Stimulated activated effector memory CD8-positive, alpha-beta T cell treated with anti-CD3 and anti-CD28 coated beads, Interleukin-12 subunit alpha, Interleukin-12 subunit beta, amount 100 ng/mL, for 72 hours (primary cell): ENCODE measurements around the gene SPIC.

Experiments used
- ATAC-seq: fragments of 150-1000 bp; cut with Tn5 transposase; 2 replicates; pipeline ENCODE4 v1.10.0; 2021
- DNase-seq, 2 donors: peaks; one replicate each; pipeline ENCODE4 v3.0.0; 2021 to 2022; ENCODE audit warnings: low spot score in 2 of 2
- H3K27ac Mint-ChIP-seq: one replicate; pipeline ENCODE4 v1.8.0; 2022; ENCODE audit warnings: mild to moderate bottlenecking, mixed read lengths
- H3K36me3 Mint-ChIP-seq: one replicate; pipeline ENCODE4 v1.8.0; 2022; ENCODE audit warnings: mild to moderate bottlenecking, mixed read lengths
- H3K4me1 Mint-ChIP-seq: one replicate; pipeline ENCODE4 v1.8.0; 2022; ENCODE audit warnings: mixed read lengths
- H3K4me3 Mint-ChIP-seq: one replicate; pipeline ENCODE4 v1.8.0; 2022; ENCODE audit warnings: mild to moderate bottlenecking, mixed read lengths
- H3K9me3 Mint-ChIP-seq: one replicate; pipeline ENCODE4 v1.8.0; 2022; ENCODE audit warnings: mixed read lengths

Gene SPIC

DNA sequence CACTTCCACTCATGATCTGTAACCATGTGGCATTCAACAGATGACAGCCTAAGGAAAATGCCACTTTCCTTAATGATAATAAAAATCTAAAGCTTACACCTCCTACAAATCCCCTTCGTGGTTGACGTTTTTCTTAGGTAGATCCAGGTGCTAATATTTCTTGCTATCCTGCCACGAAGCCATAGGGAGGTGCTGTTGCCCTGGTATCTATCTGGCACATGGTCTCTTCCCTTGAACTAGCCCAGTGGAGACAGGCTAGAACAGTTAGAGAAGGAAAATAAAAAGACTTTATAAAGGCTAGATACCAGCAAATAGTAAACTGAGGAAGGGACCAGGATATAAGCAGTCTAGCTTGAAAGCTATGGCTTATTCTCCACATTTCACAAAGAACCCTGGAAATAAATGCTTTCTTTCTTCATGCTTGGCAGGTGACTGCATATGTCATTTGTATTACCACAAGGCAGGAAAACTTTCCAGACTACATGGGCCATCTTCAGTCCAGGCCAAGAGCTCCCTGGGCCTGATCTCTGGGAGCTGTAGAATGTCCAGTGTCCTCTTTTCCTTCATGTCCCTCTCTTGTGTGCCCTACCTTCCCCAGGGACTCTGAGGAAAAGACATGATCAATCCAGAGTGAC, 15.3 kb downstream of the SPIC start:
- Mint-ChIP-seq H3K9me3 (no peaks in the 10 kb centered on the region), H3K27ac (no peak overlapping the region), H3K4me1 (no peaks in the 10 kb centered on the region), H3K36me3 (no peaks in the 10 kb centered on the region), H3K4me3 (no peak overlapping the region)
- DNase-seq (no peak), ATAC-seq (no peak)

DNA sequence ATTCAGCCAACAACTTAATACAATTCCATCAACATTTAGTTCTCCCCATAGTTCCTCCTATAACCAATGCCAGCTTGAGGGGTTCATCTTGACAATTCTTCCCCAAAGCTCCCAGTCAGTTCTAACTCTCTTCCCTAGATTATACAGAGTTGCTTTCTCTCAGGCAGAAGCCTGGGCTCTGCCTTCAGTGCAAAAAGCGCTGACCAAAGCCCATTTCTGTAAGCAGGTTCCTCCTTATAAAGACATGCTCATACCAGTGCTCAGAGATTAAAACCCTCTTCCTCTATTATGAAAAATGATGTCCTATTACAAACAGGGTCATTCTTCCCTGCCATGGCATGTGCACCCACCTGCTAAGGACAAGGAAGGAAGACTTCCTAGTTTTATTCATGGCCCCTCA, 16.2 kb downstream of the SPIC start:
- DNase-seq, result no peak
- Mint-ChIP-seq H3K4me1 (no peaks in the 10 kb centered on the region), H3K27ac (no peak overlapping the region), H3K4me3 (no peak overlapping the region), H3K9me3 (no peaks in the 10 kb centered on the region), H3K36me3 (no peaks in the 10 kb centered on the region)
- no peak for ATAC-seq

DNA sequence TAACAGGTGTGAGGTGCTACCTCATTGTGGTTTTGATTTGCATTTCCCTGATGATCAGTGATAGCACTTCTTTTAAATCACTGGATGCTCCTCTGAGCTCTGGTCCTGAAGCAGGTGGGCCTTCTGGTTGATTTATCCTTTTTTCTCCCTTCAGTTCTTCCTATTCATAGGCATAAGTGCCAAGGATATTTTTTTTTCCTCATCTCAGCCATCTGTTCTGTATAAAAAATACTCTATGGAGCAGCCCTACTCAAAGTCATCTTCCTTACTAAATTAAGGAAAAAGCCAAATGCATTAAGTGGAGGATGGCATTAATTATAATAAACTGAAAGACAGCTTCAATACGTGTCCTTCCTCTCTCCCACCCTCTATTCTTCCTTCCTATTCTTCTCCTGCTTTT, 18.4 kb downstream of the SPIC start:
- no peak for ATAC-seq
- DNase-seq, result no peak
- H3K36me3 Mint-ChIP-seq, result no peaks in the 10 kb centered on the region
- no peaks in the 10 kb centered on the region for H3K9me3 Mint-ChIP-seq
- no peak overlapping the region for H3K27ac Mint-ChIP-seq
- H3K4me1 Mint-ChIP-seq, result no peaks in the 10 kb centered on the region
- H3K4me3 Mint-ChIP-seq, result no peak overlapping the region

DNA sequence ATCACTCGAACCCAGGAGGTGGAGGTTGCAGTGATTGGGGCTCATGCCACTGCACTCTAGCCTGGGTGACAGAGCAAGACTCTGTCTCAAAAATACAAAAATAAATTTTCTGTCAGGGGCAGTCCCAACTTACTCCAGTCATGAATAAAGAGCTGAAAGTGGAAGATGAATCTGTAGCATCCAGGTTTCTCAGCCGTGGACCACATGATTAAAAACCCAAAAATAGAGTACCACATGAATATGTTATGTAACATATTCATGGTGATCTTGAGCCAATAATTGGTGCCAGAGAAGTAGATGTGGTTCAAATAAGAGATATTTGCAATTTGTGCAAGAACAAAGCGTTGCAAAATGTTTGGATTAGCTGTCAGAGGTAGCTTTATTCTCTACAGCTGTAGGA, 23.1 kb downstream of the SPIC start:
- H3K36me3 Mint-ChIP-seq, result no peaks in the 10 kb centered on the region

DNA sequence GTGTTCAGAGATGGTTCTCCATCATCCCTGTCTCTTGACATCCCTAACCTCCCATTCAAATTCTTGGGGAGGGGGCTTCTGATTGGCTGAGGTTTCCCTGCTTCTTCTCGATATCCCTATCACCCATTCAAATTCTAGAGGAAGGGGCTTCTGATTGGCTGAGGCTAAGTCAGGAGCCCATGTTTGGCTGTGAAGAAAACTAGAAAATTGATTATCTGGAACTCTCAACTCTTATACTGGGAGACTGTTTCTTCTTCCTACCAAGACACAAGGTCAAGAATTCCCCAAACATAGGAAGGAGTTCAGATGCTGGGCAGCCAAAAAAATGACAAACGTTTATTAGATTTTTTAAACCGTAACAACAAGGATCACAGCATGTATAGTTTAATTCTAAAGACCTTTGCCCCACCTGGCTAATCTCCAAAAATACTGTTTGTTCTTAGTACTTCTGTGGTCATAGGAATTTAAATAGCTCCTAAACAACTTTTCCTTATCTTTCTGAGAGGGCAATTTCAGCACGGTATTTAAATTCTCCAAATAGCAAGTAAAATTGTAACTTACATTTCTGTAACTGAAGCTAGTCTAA, 26.4 kb downstream of the SPIC start:
- DNase-seq, result no peak
- H3K4me3 Mint-ChIP-seq, result no peak overlapping the region
- ATAC-seq, result no peak

More for the DNA sequence above, 23.1 kb downstream of the SPIC start:
- Mint-ChIP-seq H3K4me1 (no peaks in the 10 kb centered on the region), H3K4me3 (no peak overlapping the region), H3K9me3 (no peaks in the 10 kb centered on the region), H3K27ac (no peak overlapping the region)
- ATAC-seq, result no peak
- no peak for DNase-seq

DNA sequence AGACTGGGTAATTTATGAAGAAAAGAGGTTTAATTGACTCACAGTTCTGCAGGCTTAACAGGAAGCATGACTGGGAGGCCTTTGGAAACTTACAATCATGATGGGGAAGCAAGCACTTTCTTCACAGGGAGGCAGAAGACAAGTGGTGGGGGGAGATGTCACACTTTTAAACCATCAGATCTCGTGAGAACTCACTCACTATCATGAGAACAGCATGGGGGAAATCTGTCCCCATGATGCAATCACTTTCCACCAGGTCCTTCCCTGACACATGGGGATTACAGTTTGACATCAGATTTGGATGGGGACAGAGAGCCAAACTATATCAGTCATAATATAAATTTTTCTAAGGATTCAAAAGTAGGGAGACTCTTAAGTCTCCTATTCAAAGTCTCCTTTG, 46.0 kb downstream of the SPIC start:
- Mint-ChIP-seq H3K9me3 (no peaks in the 10 kb centered on the region), H3K4me3 (no peak overlapping the region), H3K36me3 (no peaks in the 10 kb centered on the region), H3K4me1 (no peaks in the 10 kb centered on the region), H3K27ac (no peak overlapping the region)
- ATAC-seq (no peak), DNase-seq (no peak)

More for the DNA sequence above, 26.4 kb downstream of the SPIC start:
- Mint-ChIP-seq H3K4me1 (no peaks in the 10 kb centered on the region), H3K27ac (no peak overlapping the region), H3K9me3 (no peaks in the 10 kb centered on the region), H3K36me3 (no peaks in the 10 kb centered on the region)

DNA sequence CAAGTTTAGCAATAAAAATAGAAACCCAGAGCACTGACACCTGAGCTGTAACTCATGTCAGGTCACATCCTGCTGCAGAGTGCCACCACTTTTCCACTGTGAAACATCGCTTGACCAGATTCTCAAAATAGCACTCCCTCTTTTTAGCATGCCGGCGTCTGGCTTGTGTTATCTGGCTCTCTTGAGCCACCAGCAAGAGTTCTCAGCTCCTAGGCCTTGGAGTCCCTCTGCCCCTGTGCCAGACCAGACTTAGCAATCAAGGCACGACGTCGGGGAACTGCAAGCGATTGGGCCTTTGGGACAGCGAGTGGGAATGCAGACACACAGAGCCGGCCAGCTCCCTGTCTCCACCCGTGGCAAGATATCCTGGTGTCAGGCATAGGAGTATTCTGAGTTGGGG, 52.5 kb downstream of the SPIC start:
- H3K36me3 Mint-ChIP-seq, result no peaks in the 10 kb centered on the region
- DNase-seq, result no peak
- ATAC-seq, result no peak
- no peak overlapping the region for H3K27ac Mint-ChIP-seq
- no peaks in the 10 kb centered on the region for H3K4me1 Mint-ChIP-seq
- no peaks in the 10 kb centered on the region for H3K9me3 Mint-ChIP-seq
- no peak overlapping the region for H3K4me3 Mint-ChIP-seq

DNA sequence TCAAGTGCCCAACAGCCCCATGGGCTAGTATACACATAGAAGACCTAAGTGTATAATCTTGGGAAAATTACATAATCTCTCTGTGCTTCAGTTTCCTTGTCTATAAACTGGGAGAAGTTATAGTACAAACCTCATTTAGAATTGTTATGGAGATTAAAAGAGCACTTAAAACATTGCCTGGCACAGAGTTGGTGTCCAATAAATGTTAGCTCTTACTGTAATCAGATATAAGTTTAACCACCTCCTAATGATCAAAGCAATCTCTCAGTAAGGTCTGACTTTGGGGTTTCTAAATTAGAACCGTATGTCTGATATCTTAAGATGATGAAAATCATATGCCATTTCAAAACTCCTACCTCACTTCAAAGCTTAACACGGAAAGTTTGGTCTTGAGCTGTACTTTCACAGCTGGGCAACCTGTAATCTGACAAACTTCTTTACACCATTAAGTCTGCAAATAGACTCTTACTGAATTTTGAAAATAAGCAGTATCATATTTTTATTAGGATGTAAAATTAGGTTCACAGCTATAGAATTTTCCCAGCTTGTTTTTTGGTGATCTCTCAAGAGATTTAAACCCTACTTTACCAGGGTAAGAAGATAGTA, 61.0 kb downstream of the SPIC start:
- no peaks in the 10 kb centered on the region for H3K9me3 Mint-ChIP-seq
- no peak overlapping the region for H3K4me3 Mint-ChIP-seq
- no peak for DNase-seq
- no peaks in the 10 kb centered on the region for H3K4me1 Mint-ChIP-seq
- ATAC-seq, result no peak
- no peaks in the 10 kb centered on the region for H3K36me3 Mint-ChIP-seq
- H3K27ac Mint-ChIP-seq, result no peak overlapping the region
